Right lobe of liver (tissue), 6 donors: Measurements from ENCODE around the gene DHRSX. TPM values are rescaled to one million over a fixed set of nuclear protein-coding genes. Genes with fewer than 3 reads are reported as not detected.

Source experiments
- ATAC-seq, 4 donors: fragments of 200-7000 bp; cut with Tn5 transposase; one replicate each; pipeline ENCODE4 v1.9.1; 2020; ENCODE audit warnings: mild to moderate bottlenecking in 4 of 4, moderate library complexity in 4 of 4
- DNase-seq, 3 donors: peaks; one replicate each; pipeline ENCODE4 v3.0.0-alpha.2; 2020
- H3K27ac ChIP-seq, 3 donors: fragments of 200-600 bp; one replicate each; pipeline ENCODE4 v1.8.0; 2022
- H3K27me3 ChIP-seq, 2 donors: fragments of 200-600 bp; one replicate each; pipeline ENCODE4 v1.8.0; 2022
- H3K36me3 ChIP-seq, 4 donors: fragments of 200-600 bp; sonication (generic) in 1 of 4; one replicate each; pipeline versions ENCODE4 v1.5.1 to v1.8.0; 2017 to 2022; ENCODE audit warnings: control low read depth in 1 of 4
- H3K4me1 ChIP-seq, 4 donors: fragments of 200-600 bp; sonication (generic) in 1 of 4; one replicate each; pipeline versions ENCODE4 v1.5.1 to v1.8.0; 2017 to 2022; ENCODE audit warnings: control low read depth in 1 of 4
- H3K4me3 ChIP-seq, 3 donors: fragments of 200-600 bp; one replicate each; pipeline ENCODE4 v1.8.0; 2022
- H3K9me3 ChIP-seq, 4 donors: fragments of 200-600 bp; sonication (generic) in 1 of 4; one replicate each; pipeline versions ENCODE4 v1.5.1 to v1.8.0; 2017 to 2022; ENCODE audit warnings: control low read depth in 1 of 4
- POLR2A ChIP-seq: fragments of 450-650 bp; IDR thresholded peaks from one replicate; pipeline ENCODE4 v1.6.1; 2017; ENCODE audit warnings: antibody characterized with exemption, mild to moderate bottlenecking
- WGBS: methylation state at CpG from one replicate; pipeline ENCODE4 v1.1.6; 2018; ENCODE audit warnings: low coverage, low lambda C conversion rate; ENCODE audit not compliant: insufficient coverage; ENCODE audit errors: missing lambda C conversion rate; 5-methylcytosine and 5-hydroxymethylcytosine counted together
- intact Hi-C, 2 donors: fragments of 100-400 bp; cut with DNase I; formaldehyde crosslinking; loops; one replicate each; pipeline versions ENCODE4 v1.11.2 to v1.14.1; 2022
- long read RNA-seq: library from polyadenylated mRNA; unstranded; transcript quantifications from one replicate; pipeline ENCODE4 v2.0.0, GENCODE V29; 2019
- total RNA-seq, 6 experiments: library from RNA; depleted of rRNA in 2 of 6; stranded (reverse); fragments of >200 nt in 2 of 6; fragmentation: NEBNext Ultra II Directional in 3 of 6; extraction: Animal tissue kit (Norgen Biotek cat#: 25700) in 3 of 6; gene quantifications; one replicate each; pipeline versions ENCODE4 v1.1.0 to v1.2.4, GENCODE V29; 2016 to 2023
- TF ChIP-seq, protein P1 (sequence below), 4 donors: fragments of 200-600 bp in 3 of 4; fragments of 450-650 bp in 1 of 4; IDR thresholded peaks; one replicate each; pipeline versions ENCODE4 v1.5.1 to v1.8.0; 2016 to 2022; ENCODE audit warnings: antibody characterized with exemption in 4 of 4, mild to moderate bottlenecking in 2 of 4
- donor health status: DM: no; HTN: yes; CAD: no.
- donor health status: DM: no; HTN: no; CAD: no.
- donor health status: DM: no; HTN: no; CAD: no.
- donor health status: DM: no; HTN: yes; CAD: no.
- donor health status: DM: no; HTN: yes; CAD: no.

Gene DHRSX, protein sequence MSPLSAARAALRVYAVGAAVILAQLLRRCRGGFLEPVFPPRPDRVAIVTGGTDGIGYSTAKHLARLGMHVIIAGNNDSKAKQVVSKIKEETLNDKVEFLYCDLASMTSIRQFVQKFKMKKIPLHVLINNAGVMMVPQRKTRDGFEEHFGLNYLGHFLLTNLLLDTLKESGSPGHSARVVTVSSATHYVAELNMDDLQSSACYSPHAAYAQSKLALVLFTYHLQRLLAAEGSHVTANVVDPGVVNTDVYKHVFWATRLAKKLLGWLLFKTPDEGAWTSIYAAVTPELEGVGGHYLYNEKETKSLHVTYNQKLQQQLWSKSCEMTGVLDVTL
- total RNA-seq, result 10 to 100 TPM; 15.6 to 34.5 (median 29.0) TPM
- long read RNA-seq, transcript DHRSX-201 (7 exons, 2,571 nt), result major isoform, 14 of 24 reads
- long read RNA-seq, partial matches to known transcripts, result 10 of 24 reads
- long read RNA-seq, other reads (novel, unspliced or antisense), result 0 of 24 reads

DNA sequence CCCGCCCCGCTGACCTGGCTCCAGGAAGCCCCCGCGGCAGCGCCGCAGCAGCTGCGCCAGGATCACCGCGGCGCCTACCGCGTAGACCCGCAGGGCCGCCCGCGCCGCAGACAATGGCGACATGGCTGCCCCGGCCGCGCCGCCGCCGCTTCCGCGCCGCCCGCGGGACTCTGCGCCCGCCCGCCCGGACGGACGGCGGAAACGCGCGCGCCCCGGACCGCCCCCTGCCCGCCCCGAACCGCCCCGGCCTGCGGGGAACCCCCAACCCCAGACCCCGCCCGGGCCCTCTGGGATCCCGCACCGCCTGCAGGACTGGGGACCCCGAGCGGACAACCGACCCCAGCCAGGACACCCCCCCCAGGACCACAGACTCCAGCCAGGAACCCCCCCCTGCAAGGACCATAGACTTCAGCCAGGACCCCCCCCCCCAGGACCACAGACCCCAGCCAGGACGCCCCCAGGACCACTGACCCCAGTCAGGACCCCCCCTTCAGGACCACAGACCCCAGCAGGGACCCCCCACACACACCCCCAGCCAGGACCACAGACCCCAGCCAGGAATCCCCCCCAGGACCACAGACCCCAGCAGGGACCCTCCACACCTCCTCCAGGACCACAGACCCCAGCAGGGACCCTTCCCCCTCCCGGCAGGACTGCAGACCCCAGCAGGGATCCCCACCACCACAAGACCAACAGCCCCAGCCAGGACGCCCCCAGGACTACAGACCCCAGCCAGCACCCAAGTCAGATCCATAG, at the start of gene DHRSX, which contains the start of gene ZBED1:
Gene DHRSX (minus strand): TSS at position 174 of the 756 bp plus-strand sequence. CDS start 51 bp downstream, at position 123.
Gene ZBED1 (minus strand): TSS at position 174 of the 756 bp plus-strand sequence. CDS start 10,257 bp downstream, outside the sequence.
- Histone ChIP-seq H3K4me1 (peaks cover 0 to 33% (median 2%) of the 10 kb centered on the region in 4 donors), H3K36me3 (no peaks in the 10 kb centered on the region), H3K9me3 (no peaks in the 10 kb centered on the region), H3K27ac (peak within 1 kb of the TSS; percentile 95 to 97 (median 96)), H3K4me3 (peak within 1 kb of the TSS; percentile 76 to 90 (median 84)), H3K27me3 (no peaks in the 10 kb centered on the region)
- ATAC-seq (peak; percentile 39 to 59 (median 50)), DNase-seq (peak; percentile 66 to 71 (median 68))
- intact Hi-C loops, result no loop called here
- peak; percentile 29 for TF ChIP-seq POLR2A
- TF ChIP-seq, protein P1, sequence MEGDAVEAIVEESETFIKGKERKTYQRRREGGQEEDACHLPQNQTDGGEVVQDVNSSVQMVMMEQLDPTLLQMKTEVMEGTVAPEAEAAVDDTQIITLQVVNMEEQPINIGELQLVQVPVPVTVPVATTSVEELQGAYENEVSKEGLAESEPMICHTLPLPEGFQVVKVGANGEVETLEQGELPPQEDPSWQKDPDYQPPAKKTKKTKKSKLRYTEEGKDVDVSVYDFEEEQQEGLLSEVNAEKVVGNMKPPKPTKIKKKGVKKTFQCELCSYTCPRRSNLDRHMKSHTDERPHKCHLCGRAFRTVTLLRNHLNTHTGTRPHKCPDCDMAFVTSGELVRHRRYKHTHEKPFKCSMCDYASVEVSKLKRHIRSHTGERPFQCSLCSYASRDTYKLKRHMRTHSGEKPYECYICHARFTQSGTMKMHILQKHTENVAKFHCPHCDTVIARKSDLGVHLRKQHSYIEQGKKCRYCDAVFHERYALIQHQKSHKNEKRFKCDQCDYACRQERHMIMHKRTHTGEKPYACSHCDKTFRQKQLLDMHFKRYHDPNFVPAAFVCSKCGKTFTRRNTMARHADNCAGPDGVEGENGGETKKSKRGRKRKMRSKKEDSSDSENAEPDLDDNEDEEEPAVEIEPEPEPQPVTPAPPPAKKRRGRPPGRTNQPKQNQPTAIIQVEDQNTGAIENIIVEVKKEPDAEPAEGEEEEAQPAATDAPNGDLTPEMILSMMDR (IDR thresholded peaks at IDR 0.05), result no peak
- WGBS, result no CpG with 5 or more reads among the region's 57 CpGs

DNA sequence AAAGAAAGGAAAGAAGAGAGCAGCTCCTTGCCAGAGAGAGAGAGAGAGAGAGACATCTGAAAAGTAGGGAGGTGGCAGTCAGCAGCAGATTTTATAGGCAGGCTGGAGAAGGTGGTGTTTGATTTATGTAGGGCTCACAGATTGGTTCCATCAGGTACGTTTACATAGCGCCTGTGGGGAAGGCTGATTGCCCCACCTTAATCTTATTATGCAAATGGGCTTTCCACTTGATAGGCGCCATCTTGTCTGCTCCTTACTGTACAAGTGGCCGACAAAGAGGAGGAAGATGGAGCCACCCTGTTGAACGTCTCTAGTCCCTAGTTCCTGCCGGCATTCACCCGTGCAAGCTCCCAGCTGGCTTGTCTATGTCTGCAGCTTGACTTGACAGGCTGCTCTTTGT, 49.1 kb upstream of the DHRSX start:
- no peak for ATAC-seq
- H3K27me3 ChIP-seq, result no peaks in the 10 kb centered on the region
- H3K9me3 ChIP-seq, result no peaks in the 10 kb centered on the region
- WGBS, result 43% methylated on average over 6 of the region's 7 CpGs
- H3K36me3 ChIP-seq, result no peaks in the 10 kb centered on the region
- DNase-seq, result no peak
- no peak overlapping the region for H3K4me3 ChIP-seq
- H3K4me1 ChIP-seq, result no peaks in the 10 kb centered on the region
- H3K27ac ChIP-seq, result no peak overlapping the region
- no peak for TF ChIP-seq POLR2A
- TF ChIP-seq, protein P1 (IDR thresholded peaks at IDR 0.05), result no peak
- intact Hi-C loops, result no loop called here

DNA sequence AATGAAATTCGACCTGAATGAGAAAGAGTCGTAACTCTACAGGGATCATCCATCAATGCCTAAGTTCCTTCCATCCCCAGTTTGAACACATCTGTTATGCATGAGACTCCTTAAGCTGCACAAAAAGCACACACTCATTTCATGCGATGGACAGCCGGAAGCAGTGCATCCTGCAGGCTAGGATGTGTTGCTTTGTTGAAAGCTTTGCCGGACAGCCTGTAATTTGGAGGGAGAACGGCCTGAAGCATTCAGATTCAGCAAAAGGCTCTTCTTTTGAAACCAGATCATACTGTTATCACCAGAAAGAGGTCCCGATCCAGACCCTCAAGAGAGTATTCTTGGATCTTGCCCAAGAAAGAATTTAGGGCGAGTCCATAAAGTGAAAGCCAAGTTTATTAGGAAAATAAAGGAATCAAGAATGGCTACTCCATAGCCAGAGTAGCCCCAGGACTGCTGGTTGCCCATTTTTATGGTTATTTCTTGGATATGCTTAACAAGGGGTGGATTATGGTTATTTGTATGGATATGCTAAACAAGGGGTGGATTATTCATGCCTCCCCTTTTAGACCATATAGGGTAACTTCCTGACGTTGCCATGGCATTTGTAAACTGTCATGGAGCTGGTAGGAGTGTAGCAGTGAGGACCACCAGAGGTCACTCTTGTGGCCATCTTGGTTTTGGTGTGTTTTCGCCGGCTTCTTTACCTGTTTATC, 48.1 kb upstream of the DHRSX start:
- TF ChIP-seq POLR2A, result no peak
- TF ChIP-seq, protein P1 (IDR thresholded peaks at IDR 0.05), result no peak
- ATAC-seq (no peak), DNase-seq (no peak)
- Histone ChIP-seq H3K27ac (no peak overlapping the region), H3K36me3 (no peaks in the 10 kb centered on the region), H3K4me3 (no peak overlapping the region), H3K9me3 (no peaks in the 10 kb centered on the region), H3K4me1 (no peaks in the 10 kb centered on the region), H3K27me3 (no peaks in the 10 kb centered on the region)
- 38% methylated on average over 9 of the region's 11 CpGs for WGBS
- intact Hi-C loops, result no loop called here

DNA sequence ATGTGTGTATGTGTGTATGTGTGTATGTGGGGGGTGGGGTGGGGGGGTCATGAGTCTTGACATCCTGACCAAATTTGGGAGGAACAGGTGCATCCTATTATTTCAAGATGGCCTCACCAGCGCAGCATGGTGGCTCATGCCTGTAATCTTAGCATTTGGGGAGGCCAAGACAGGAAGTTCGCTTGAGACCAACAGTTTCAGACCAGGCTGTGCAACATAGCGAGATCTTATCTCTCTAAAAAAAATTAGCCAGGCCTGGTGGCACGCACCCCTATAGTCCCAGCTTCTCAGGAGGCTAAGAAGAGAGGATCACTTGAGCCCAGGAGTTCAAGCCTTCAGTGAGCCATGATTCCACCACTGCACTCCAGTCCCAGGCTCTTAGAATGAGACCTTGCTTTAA, 47.0 kb upstream of the DHRSX start:
- intact Hi-C loops, result no loop called here
- Histone ChIP-seq H3K36me3 (no peaks in the 10 kb centered on the region), H3K27ac (no peak overlapping the region), H3K4me1 (no peaks in the 10 kb centered on the region), H3K4me3 (no peak overlapping the region), H3K27me3 (no peaks in the 10 kb centered on the region), H3K9me3 (no peaks in the 10 kb centered on the region)
- ATAC-seq, result no peak
- no peak for DNase-seq
- TF ChIP-seq, protein P1 (IDR thresholded peaks at IDR 0.05), result no peak
- no peak for TF ChIP-seq POLR2A
- 83% methylated on average over 2 of the region's 4 CpGs for WGBS
